HG03565 (cell line): Measurements from ENCODE around the gene CD209.

Experiments
- ATAC-seq: cut with Tn5 transposase; IDR thresholded peaks from one replicate; pipeline ENCODE4 v1.9.1; 2021; ENCODE audit warnings: mild to moderate bottlenecking, moderate library complexity; ENCODE audit not compliant: unreplicated experiment

CD209 gene

DNA sequence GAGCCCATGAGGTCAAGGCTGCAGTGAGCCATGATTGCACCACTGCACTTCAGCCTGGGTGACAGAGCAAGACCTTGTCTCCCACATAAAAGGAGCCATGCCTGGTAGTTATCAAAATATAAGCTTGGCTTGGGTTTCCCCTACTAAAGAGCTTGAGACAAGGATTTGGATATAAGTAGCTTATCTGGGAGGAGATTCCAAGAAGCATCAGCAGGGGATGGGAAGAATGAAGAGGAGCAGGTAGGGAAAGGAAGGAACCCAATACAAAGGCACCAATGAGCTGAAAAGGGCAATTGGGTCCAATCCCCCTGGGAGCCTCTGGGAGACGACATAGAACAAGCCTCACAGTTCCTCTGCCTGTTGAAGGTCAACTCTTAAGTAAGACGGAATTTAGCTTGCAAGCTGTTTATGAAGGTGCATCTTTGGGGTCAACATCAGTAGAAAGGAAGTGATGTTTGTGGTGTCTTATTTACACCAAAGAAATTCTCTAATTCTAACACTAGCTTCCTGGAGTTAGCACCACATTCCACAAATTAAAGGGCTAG lies 8.1 kb downstream of the CD209 start:
- ATAC-seq: no peak

DNA sequence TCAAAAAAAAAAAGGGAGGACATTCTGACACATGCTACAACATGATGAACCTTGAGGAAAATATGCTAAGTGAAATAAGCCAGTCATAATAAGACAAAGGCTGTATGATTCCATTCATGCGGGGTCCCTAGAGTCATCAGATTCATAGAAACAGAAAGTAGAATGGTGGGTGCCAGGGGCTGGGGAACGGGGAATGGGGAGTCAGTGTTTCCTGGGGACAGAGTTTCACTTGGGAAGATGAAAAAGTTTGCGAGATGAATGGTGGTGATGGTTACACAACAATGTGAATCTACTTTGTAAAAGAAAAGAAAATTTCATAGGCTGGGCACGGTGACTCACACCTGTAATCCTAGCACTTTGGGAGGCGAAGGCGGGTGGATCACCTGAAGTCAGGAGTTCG lies 9.3 kb downstream of the CD209 start:
- no peak for ATAC-seq

DNA sequence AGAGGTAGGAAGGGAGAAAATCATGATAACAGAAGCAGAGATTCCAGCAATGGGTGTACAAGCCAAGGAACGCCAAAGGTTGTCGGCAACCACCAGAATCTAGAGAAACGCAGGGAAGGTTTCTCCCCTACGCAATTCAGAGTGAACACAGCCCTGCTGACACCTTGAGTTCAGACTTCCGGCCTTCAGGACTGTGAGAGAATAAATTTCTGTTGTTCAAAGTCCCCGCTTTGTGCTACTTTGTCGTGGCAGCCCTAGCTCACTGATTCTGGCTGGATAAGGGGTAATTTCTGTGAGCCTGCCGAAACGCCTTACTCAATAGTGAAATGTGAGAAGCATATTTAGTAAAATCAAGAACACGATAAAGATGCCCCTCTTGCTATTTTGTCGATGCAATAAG lies 10.1 kb downstream of the CD209 start:
- no peak for ATAC-seq

DNA sequence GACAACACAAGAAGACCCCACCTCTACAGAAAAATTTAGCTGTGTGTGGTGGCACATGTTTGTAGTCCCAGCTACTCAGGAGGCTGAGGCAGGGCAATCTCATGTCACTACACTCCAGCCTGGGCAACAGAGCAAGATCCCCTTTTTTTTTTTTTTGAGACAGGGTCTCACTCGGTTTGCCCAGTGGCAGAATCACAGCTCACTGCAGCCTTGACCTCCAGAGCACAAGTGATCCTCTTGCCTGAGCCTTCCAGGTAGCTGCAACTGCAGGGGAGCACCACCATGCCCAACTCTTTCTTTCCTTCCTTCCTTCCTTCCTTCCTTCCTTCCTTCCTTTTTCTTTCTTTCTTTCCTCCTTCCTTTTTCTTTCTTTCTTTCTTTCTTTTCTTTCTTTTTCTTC lies 11.2 kb downstream of the CD209 start:
- no peak for ATAC-seq

DNA sequence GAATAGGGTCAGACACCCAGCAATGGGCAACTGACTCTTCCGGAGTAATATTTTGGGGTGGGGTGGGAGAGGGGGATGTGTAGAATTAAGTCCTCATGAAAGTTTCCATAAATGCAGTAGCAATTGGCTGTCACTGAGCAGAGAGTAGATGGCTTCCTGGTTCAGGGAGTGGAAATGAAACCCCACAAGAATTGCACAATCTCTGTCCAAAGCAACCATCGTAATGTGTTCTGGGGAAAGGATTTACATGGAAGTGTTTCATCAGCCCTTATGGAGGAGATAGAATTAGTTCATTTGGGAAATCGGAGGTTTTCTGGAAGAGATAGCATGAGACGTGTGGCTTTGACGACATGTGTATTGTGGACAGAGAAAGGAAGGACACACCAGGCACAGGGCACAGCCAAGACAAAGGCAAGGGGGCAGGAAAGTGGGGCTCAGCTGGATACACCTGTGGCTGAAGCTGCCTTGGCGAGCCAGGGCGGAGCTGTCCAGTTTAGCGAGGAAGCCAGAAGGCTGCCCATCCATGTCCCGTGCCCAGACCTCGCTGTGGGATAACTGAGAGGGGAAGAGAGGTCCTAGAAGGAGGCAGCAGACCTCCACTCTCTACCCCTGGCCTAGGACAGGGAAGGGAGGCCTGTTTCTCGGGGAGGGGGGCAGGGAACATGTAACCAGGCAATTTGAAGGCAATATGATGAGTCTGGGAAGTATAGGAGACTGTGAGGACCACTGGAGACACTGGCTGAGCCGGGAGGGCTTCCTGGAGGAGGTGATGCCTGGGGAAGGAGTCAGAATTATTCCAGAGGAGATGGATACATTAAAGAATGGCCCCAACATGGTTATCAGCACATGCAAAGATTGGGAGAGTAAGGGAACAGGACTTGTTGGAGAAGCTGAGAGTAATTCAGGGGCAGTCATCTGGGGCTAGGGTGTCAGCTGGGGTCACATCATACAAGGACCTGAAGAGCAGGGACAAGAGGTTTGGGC lies 12.8 kb downstream of the CD209 start:
- ATAC-seq: no peak

DNA sequence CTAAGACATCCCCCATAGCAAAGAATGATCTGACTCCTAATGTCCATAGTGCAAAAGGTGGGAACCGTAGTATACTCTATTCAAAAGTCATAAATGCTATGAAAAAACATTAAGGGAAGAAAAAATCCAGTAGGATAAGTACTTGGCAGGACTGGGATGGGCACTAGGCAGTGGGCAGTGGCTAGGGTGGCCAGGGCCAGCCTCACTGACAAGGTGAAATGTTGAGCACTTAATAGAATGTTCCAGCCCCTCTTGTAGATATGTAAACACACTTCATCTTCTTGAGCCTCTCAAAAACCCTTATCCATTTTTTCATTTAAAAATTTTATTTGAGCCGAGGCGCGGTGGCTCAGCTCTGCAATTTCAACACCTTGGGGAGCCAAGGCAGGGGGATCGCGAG lies 14.0 kb downstream of the CD209 start:
- no peak for ATAC-seq

DNA sequence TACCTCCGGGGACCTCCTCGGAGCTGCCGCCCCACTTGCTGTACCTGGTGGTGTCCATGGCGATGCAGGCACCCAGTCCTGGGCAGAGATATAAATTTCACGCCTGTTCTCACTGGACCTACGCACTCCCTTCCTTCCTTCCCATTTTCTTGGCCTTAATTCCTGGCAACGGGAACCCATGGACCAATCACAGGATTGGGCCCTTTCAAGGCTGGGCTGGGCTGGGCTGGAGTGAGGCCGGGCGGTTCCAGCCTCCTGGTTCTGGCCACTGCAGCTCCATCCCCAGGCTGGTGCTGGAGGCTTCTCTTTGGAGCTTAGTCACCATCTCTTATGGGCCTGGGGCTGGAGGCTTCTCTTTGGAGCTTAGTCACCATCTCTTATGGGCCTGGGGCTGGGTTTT lies 15.3 kb downstream of the CD209 start, which contains the start of gene CLEC4G:
TSS of gene CLEC4G (minus strand) at position 66 of the 400 bp plus-strand sequence. CDS start at position 58, 8 bp downstream.
- no peak for ATAC-seq

DNA sequence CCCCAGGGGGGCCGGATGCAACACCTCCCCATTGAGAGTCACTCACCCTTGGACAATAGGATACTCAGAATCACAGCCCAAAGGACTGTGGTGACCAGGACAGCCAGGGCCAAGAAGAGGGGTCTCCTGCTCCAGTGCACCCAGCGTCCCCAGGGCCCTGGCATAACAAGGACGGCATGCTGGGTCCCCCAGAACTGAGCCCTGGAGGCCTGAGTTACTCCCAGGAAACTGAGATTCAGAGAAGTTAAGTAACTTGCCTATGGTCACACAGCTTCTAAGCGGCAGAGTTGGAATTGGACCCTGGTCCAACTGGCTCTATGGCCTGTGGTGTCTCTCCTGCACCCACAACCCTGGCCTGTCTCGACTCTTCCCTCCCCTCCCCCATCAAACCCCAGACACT lies 15.7 kb downstream of the CD209 start:
- no peak for ATAC-seq

DNA sequence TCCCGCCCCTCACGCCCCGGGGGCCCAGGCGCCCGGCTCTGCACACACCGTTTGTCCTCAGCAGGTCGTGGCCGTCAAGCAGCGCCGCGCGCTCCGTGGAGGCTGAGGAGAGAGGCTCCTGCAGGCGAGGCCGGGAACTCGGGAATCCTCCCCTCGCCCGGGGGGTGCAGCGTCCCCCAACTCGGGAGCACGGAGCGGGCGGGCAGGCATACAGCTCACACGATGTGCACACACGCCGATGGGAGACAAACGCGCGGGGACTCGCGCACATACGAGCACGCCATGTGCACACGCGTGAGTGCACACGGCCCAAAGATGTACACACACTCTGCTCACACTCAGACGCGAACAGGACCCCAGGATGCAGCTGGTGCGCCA lies 16.1 kb downstream of the CD209 start:
- ATAC-seq: no peak

DNA sequence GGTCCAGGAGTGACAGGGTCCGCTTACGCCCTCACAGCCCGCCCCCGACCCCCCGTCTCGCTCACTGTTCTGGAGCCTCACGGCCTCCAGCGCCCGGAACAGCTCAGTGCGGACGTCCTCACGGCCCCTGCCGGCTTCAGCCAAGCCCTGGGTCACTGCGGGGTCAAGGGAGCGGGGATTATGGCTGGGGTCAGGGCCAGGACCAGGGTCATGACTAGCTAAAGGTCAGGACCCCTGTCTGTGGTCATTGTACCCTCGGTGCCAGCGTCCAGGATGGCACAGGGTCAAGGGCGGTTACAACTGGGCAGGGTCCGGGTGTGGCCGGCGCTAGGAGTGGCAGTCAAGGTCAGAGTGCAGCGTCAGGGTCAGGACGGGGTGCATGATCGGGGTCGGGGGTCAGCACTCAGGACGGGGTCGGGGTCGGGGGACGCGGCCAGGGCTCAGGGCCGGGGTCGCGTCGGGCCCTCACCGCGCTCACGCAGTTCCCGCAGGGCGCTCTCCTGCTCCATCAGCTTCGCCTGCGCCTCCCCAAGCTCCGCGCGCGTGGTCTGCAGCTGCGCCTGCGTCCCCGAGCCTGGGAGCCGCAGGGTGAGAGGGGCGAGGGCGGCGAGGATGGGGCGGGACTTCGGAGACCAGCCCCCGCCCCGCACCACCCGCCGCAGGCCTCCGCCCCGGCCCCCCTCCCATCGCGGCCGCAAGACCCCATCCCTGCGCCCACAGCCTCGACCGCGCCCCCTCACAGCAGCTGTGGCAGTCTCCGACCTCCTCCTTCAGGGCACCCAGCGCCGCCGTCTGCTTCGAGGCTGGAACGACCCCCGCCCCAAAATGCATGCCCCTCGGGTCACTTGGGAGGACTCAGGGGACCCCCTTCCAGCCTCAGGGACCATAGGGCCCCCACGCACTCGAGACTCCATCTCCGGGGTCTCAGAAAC lies 16.8 kb downstream of the CD209 start:
- no peak for ATAC-seq

DNA sequence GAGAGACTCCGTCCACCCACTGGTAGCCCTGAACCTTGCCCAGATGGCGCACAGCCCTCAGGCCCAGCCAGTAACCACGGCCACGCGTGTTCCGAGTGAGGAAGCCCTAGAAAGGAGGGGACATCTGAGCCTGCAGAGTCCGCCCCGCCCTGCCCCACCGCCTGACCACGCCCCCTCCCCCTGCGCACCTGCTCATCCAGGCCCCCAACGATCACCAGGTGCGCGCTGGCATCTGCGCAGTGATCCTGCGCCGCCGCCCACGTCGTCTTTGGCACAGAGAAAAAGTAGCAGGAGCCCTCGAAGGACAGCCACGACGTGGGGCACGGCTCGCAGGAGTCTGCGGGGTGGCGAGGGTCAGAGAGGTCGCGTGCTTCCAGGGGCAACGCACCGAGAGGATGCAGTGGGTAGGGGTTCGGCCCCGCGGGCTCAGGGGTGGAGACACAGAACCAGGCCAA lies 17.5 kb downstream of the CD209 start:
- ATAC-seq: no peak

DNA sequence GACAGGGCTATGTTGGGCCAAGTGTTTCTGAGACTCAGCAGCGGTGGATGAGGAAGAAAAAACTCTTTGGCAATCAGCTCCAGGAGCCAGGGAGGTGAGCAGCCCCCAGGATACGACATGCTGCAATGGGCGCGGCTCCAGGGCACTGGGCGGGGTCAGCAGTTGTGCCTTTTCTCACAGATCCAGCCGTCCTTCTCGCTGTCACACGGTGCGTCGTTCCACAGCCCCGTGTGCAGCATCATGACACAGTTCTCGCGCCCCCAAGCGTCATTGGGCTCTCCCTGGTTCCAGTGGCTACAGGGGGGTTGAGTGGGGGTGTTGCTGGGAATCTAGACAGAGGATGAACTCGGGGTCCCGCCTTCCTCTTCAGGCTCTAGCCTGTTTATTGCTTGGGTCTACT lies 18.1 kb downstream of the CD209 start:
- ATAC-seq: no peak

DNA sequence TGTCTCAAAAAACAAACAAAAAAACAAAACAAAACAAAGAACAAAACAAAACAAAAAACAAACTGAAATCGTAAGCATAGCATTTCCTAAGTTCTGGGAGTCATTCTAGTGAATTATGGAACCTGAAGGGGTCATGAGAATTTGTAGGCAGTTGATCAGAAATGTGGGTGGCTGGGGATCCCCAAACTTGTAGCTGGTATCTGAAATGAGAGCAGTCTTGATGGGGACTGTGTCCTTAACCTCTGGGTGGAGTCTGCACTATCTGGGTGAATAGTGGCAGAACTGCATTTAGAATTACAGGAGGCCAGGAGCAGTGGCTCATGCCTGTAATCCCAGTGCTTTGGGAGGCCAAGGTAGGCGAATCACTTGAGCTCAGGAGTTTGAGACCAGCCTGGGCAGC lies 21.5 kb downstream of the CD209 start:
- ATAC-seq: no peak

DNA sequence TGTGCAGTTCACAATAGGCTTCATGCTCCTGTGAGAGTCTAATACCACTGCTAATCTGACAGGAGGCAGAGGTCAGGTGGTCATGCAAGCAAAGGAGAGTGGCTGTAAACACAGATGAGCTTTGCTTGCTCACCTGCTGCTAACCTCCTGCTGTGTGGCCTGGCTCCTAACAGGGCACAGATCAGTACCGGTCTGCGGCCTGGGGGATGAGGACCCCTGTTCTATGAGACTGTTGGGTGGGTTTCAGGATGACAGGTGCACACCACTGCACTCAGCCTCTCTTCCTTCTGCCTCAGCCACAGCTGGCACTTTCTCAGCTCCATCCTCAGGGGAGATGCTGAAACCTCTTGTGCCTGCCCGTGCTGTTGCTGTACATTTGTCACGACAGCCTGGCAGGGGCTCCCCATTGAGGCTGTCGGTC lies 25.1 kb downstream of the CD209 start:
- no peak for ATAC-seq

DNA sequence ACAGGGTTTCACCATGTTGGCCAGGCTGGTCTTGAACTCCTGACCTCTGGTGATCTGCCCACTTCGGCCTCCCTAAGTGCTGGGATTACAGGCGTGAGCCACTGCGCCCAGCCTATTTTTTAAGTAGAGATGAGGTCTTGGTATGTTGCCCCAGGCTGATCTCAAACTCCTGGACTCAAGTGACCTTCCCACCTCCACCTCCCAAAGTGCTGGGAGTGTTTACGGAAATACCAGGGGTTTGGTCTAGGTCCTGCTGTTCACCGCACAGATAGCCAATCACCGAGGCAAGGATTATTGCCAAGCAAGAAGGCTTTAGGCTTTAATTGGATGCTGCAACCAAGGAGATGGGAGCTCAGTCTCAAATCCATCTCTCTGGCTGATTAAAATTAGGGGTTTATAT lies 27.0 kb downstream of the CD209 start:
- no peak for ATAC-seq

DNA sequence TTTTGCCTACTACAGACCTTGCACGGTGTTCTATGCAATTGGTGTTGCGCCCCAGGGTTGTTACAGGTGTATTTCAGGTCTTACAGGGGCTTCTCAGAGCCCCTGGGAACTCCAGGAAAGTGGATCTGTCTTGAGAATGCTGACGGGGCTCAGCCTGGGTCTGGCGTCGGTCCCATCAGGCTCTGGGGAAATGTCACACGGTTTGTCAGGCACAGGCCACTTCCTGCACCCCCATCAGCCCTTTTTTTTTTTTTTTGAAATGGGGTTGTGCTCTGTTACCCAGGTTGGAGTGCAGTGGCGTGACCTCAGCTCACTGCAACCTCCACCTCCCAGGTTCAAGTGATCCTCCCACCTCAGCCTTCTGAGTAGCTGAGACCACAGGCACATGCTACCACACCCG lies 28.7 kb downstream of the CD209 start:
- no peak for ATAC-seq

DNA sequence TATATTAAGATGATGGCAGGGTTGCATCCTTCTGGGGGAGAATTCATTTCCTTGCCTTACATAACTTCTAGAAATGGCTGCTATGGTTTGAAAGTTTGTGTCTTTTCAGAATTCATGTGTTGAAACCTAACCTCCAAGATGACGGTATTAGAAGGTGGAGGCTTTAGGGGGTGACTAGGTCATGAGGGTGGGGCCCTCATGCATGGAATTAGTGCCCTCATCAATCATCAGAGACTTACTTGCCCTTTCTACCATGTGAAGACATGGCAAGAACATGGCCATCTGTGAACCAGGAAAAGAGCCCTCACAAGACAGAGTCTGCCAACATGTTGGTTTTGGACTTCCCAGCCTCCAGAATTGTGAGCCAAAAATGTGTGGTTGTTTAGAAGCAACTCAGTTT lies 30.6 kb downstream of the CD209 start:
- no peak for ATAC-seq

DNA sequence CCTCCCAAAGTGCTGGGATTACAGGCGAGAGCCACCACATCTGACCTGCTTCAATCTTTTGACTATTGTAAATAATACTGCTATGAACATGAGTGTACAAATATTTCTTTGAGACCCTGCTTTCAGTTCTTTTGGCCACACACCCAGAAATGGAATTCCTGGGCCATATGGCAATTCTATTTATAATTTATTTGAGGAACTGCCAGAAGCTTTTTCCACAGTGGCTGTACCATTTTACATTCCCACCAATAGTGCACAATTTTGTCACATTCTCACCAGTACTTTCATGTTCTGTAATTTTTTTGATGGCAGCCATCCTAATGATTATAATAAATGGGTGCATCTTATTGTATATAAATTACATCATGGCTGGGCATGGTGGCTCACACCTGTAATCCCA lies 31.7 kb downstream of the CD209 start:
- no peak for ATAC-seq

DNA sequence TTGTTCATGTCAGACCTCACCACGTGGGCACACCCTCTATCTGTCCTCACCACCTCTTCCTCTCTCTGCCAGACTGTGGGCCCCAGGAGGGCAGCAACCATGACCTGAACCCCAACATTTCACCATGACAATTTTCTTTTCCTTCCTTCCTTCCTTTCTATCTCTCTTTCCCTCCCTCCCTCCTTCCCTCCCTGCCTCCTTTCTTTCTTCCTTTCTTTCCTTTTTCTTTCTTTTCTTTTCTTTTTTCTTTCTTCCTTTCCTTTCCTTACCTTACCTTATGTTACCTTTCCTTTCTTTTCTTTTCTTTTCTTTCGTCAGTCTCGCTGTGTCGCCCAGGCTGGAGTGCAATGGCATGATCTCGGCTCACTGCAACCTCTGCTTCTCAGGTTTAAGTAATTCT lies 36.7 kb downstream of the CD209 start:
- no peak for ATAC-seq

DNA sequence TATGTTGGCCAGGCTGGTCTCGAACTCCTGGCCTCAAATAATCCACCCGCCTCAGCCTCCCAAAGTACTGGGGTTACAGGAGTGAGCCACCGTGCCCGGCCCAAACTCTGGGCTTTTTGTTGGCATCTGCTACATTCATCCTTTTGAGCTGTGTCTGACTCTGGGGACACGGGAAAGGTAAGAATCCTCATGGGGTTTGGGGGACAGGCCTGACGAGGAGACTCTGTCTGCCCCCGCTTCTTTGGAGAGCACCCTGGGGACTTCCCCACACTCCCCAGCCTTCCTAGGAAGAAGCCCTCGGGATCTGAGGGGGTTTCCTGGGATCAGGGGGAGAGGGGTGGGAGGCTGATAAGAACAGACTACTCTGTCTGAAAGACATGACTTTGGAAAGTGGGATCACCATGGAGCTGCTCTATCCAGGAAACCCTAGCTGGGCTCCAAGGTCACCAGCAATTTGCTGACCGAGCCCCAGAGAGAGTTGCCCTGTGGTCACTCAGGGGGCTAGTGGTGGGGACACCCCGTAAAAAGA lies 37.3 kb downstream of the CD209 start:
- ATAC-seq: no peak

DNA sequence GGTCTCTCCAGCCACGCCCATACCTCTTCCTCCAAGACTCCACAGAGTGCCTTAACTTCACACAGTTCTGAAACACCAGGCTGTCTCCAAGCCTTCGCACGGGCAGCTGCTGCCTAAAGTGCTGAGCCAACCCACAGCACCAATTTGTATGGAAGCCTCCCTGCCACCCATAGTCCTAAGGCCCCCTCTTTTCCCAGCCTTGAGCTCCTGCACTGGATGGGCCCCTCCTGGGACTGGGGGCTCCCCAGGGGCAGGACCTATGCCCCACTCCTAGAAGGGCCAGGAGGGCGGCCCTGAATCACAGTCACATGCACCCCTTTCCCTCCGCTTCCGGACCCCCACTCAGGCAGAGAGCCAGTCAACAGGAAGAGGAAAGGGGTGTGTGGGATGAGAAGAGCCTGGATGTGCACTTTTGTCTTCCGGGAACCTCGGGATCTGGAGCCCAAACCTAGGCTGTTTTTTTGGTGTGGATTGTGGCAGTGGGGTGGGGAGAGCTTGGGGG lies 40.3 kb downstream of the CD209 start:
- no peak for ATAC-seq
